Right ventricle myocardium superior (tissue), 1 donor: ENCODE results near the gene PNPLA3. TPM values are rescaled to one million over a fixed set of nuclear protein-coding genes. Genes with fewer than 3 reads are reported as not detected.
A peak's percentile ranks its signal among the peaks of the same experiment; 100 is the strongest.

Source experiments
- ATAC-seq: fragments of 200-7000 bp; cut with Tn5 transposase; one replicate; pipeline ENCODE4 v1.9.1; 2020; ENCODE audit warnings: mild to moderate bottlenecking; ENCODE audit not compliant: poor library complexity
- DNase-seq: peaks from one replicate; pipeline ENCODE4 v3.0.0-alpha.2; 2020
- intact Hi-C: fragments of 100-400 bp; cut with DNase I; formaldehyde crosslinking; loops from one replicate; pipeline ENCODE4 v1.11.2; 2022
- long read RNA-seq: library from polyadenylated mRNA; unstranded; transcript quantifications from one replicate; pipeline ENCODE4 v2.0.0, GENCODE V29; 2021
- total RNA-seq: library from RNA; stranded (reverse); fragmentation: NEBNext Ultra II Directional; extraction: Animal tissue kit (Norgen Biotek cat#: 25700); gene quantifications from one replicate; pipeline ENCODE4 v1.2.1, GENCODE V29; 2021
- donor health status: DM: no; HTN: yes; CAD: no; lungs with severe emphysema.

The PNPLA3 gene, protein sequence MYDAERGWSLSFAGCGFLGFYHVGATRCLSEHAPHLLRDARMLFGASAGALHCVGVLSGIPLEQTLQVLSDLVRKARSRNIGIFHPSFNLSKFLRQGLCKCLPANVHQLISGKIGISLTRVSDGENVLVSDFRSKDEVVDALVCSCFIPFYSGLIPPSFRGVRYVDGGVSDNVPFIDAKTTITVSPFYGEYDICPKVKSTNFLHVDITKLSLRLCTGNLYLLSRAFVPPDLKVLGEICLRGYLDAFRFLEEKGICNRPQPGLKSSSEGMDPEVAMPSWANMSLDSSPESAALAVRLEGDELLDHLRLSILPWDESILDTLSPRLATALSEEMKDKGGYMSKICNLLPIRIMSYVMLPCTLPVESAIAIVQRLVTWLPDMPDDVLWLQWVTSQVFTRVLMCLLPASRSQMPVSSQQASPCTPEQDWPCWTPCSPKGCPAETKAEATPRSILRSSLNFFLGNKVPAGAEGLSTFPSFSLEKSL
- total RNA-seq = 0.22 TPM
- long read RNA-seq = 0 reads

DNA sequence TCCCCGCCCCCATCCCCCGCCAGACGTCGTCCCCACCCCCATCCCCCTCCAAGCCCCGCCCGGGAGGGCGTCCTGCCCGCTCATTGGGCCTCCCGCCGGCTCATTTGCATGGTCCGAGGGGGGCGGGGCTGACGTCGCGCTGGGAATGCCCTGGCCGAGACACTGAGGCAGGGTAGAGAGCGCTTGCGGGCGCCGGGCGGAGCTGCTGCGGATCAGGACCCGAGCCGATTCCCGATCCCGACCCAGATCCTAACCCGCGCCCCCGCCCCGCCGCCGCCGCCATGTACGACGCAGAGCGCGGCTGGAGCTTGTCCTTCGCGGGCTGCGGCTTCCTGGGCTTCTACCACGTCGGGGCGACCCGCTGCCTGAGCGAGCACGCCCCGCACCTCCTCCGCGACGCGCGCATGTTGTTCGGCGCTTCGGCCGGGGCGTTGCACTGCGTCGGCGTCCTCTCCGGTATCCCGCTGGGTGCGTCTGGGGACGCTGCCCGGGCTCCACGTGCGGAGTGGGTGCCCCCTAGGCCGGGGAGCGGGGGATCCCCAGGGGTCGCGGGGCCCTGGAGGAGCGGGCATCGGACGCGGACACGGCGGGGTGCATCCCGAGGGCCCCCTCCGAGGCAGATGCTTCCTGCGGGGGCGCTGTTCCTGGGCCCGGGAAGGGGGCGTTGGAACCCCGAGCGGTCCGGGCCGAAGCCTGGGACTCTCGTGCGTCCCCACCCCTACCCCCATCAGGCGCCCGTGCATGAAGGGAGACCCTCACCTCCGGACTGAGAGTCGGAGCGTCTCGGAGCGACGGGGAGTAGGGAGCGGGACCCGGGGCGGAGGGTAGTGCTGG is at the start of gene PNPLA3:
Gene PNPLA3 (plus strand): TSS at position 175 of the 834 bp plus-strand sequence. CDS start 107 bp downstream, at position 282.
- DNase-seq (peak; percentile 94), ATAC-seq (peak; percentile 98)
- intact Hi-C loops = no loop called here

DNA sequence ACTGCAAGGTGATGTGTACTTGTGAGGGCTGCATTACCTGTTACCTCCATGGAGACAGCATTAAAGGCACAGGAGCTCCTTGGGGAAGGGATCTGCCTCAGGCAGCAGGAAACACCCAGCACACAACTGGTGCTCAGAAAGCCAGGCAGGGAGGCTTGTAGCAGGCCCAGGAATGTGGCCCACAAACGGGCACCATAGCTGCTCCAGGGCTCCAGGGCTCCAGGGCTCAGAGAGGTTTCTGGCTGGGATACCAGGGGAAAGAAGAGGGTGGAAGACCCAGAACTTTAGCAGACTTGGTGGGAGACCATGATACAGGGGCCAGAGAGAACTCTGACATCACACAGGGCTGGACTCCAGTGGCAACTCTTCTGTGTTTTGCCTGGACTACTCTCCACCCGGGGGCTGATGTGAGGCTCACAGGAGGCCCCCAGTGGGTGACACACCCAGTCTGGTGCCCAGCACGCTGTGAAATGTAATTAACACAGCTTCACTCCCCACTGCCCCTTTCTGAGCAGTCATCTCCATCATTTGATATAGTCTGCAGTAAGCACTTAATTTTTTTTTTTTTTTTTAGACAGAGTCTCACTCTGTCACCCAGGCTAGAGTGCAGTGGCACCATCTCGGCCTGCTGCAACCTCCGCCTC is 46.6 kb upstream of the PNPLA3 start:
- intact Hi-C loops = loop anchor here (10.0 kb wide), 1 partner anchor 482 kb away; no protein-coding TSS in a partner anchor
- ATAC-seq (no peak), DNase-seq (no peak)

DNA sequence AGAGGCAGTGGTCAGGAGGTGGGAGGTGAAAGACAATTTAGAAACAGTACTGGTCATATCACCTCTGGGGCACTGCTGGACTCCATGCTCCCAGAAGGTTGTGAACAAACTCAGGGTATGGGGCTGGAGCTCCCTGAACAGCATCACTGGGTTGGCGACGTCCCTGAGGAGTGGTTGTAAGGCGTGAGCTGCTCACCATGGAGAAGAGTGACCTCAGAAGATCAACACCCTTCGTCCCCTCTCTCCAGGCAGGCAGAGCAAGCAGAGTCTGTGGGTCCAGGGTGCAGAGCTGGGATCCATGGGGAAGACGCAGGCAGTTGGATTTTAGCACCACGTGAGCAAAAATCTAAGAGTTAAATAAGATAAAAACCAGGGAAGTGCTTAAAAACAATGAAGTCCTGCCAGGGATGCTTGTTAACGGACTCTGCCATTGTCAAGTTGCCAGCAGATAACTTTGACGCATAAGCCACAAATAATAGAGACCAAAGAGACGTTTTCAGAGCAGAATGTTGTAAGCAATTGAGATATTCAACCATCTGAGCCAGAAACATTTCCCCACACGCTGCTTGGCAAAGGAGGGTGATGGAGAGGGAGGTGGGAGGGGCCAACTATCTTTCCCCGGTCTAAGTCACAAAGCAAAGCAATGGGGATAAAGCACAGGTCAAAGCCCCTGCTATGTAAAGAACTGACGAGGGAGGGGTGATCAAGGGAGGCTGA is 45.4 kb upstream of the PNPLA3 start:
- intact Hi-C loops = loop anchor here (10.0 kb wide), 1 partner anchor 483 kb away; no protein-coding TSS in a partner anchor
- no peak for DNase-seq
- no peak for ATAC-seq

DNA sequence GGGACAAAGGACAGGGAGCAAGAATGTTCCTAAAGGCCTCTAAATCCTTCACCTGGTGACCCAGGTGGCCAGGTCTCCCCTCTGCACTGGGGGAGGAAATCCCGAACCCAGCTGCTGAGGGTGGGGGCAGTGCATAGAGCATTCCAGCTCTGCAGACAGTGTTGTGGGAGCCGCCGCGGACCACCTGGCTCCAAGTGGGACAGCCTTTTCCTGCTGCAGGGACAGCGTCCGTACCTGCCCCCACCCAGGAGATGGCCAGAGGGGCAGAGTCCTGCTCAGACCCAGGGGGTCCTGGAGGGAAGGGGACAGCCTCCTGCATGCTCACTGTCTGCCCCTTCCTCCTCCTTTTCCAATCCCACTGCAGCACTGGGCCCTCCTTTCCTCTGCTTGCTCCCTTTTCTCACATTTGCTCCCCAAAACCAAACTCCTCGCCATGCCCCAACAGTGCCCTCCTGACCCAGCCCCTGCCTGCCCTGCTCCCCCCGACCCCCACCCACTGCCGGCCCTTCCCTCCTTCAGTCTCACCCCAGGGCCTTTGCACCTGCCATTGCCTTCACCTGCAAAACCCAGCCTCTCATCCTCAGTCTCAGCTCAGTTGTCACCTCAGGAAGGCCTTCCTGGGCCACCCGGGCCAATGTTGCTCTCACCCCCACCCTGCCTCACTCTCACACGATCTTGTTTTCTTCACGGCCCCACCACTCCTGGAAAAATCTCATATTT is 44.6 kb upstream of the PNPLA3 start:
- ATAC-seq = no peak
- no peak for DNase-seq
- intact Hi-C loops = loop anchor here (10.0 kb wide), 1 partner anchor 484 kb away; no protein-coding TSS in a partner anchor

DNA sequence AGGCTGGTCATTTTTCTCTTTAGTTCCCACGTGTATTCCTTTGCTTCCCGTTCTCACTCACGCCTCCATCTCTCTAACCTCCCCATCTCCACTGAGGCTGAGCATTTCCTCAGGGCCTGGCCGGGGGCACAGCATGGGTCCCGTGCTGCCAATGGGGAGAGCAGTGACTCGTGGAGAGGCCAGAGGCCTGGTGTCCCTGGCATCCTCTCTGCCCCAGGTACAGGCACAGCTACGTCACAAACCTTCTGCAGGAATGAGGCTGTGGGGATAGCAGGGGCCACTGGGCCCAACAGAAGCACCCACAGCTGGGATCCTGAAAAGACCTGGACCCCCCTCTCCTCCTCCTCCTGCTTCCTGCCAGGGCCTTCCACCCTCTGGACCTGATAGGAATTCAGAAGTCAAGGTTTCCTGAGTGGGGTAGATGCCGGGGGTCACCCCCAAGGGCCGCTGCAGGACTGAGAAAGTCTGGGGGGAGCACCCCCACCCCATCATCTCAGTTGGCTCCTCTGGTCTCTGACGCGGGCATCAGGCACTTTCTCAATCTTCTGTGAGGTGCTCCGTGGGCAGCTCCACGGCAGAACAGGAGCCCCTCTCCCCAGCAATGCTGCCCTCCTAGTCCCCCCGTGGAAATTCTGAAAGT is 43.6 kb upstream of the PNPLA3 start:
- intact Hi-C loops = loop anchor here (10.0 kb wide), 1 partner anchor 485 kb away; no protein-coding TSS in a partner anchor
- DNase-seq = no peak
- no peak for ATAC-seq

DNA sequence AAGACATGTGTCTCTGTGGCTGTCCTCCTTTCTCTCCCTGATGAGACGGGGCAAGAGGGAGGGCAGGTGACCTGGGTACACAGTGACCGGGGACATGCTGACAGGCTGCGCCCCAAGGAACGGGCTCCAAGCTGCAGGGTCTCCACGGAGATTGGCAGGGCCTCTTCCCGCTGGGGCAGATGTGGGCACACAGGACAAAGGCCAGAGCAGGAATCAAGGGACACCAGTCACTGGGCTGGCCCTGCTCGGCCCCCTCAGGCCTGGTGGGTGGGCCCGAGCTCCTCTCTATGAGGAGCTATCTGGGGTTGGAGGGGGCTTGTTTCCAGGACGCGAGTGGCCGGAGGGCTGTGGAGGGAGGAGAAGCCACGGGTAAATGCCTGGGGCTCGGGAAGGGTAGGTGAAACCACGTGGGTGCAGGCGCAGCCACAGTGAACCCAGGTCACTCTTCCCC is 43.0 kb upstream of the PNPLA3 start:
- ATAC-seq (no peak), DNase-seq (no peak)
- intact Hi-C loops = no loop called here

DNA sequence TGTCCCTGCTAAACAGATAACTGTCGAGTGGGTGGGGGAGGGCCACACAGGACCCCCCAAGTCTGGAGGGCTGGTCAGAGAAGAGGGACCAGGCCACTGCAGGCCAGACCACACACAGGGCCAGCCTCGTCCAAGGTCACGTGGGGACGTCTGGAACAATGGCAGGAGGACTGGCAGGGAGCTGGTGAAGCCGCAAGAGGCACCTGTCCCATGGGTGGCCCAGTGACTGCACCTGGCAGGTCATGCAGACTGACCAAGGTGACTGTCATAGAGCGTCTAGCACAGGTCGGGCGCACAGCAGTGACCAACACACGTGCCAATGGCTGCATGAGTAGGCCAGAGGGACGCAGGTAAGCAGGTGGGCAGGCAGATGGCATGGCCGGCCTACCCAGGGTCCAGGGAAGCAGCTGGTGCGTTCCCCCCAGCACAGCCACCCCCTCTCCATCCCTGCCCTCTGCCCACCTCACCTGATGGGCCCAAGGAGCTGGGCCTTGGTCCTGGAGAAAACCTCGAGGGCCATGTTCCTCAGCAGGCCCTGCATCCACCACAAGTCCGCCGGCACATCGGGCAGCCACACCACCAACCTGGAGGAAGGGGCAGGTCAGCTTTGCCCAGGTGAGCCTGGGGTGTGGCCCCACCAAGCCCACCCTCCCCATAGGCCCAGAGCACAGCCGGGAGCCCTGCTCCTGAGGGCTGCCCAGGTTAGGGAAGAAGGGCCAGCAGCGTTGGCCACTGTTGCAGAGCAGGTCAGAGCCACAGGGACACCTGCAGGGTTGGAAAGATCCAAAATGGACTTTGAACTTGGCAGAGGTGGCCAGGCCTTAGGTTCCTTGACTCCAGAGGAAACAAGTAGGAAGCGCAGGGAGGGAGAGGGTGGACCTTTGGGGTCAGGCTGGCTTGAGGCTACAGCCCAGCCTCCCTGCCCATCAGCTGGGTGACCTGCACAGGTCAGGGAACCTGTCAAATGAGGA is 42.2 kb upstream of the PNPLA3 start:
- intact Hi-C loops = no loop called here
- DNase-seq (no peak), ATAC-seq (no peak)

DNA sequence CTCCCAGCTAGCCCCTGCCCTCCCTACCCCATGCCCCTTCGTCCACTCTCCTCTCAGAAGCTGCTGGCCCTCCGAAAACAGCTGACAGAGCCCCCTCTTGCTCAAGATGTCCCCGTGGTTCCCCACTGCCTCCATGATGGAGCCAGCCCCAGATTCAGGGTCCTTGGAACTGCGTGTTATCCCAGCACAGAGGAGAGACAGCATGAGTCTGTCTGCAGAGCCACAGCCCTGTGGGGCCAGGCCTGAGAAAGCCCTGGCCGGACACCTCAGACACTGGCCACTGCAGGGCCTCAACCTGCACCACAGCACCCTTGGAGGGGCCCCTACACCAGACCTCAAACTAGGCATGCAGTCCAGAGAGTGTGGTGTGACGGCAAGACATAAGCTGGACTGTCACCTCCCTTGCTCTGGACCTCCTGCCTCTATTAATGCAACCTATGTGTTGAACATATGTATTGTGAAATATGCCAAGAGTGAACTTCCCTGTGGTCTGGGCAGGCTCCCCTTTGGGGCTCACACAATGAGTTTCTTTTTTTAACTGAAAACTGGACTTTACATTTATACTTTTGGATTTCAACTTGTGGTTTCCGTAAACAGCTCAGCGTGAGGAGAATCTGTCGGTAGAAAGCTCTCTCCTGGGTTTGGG is 41.4 kb upstream of the PNPLA3 start:
- intact Hi-C loops = no loop called here
- ATAC-seq = no peak

DNA sequence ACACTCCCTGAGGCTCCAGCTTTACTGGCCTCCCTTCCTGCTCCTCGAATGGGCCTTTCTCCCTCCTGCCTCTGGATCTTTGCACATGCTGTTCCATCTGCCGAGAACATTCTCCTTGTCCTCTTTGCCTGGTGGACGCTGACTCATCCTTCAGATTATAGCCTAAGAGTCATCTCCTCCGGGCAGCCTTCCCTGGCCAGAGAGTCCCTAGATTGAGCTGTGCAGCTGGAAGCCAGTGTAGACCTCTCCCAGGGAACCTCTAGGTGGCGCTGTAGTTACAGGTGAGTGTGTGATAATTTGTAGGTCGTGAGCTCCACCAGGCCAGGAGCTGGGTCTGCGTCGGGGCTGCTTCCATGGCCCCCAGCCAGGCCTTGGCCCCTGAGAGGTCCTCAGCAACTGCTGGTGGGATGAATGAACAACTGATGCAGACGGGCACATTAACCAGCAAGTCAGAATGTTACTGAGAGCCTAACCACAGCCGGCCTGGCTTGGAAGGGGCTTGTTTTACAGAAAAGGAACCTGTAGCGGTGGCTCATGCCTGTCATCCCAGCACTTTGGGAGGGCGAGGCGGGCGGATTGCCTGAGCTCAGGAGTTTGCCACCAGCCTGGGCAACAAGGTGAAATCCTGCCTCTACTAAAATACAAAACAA is 40.5 kb upstream of the PNPLA3 start:
- ATAC-seq = no peak
- intact Hi-C loops = no loop called here

More for the DNA sequence above, 41.4 kb upstream of the PNPLA3 start:
- DNase-seq = no peak

DNA sequence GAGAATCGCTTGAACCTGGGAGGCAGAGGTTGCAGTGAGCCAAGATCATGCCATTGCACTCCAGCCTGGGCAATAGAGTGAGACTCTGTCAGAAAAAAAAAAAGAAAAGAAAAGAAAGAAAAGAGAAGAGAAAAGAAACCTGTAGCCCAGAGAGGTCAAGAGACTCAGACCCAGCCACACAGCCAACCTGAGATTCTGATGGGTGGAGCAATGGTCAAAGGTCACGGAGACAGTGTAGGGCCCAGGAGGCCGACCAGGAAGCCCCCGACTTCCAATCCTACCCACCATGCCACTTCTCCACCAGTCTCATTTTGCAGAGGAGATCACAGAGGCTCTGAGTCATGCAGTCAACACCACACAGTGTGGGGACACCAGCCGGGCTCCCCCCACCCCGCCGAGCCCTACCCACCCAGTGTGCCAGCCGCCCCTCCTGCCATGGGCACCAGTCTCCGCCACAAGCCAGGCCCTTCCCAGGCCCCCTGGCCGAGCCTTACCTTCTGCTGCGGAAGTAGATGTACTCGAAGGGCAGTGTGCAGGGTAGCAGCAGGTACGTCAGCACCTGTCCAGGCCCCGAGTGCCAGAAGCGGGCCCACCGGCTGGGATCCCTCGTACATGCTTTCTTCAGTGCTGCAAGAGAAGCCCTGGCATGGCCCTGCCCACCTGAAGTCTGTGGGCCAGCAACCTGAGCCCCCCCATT is 39.7 kb upstream of the PNPLA3 start:
- intact Hi-C loops = no loop called here

More for the DNA sequence above, 40.5 kb upstream of the PNPLA3 start:
- DNase-seq = peak; percentile 22

DNA sequence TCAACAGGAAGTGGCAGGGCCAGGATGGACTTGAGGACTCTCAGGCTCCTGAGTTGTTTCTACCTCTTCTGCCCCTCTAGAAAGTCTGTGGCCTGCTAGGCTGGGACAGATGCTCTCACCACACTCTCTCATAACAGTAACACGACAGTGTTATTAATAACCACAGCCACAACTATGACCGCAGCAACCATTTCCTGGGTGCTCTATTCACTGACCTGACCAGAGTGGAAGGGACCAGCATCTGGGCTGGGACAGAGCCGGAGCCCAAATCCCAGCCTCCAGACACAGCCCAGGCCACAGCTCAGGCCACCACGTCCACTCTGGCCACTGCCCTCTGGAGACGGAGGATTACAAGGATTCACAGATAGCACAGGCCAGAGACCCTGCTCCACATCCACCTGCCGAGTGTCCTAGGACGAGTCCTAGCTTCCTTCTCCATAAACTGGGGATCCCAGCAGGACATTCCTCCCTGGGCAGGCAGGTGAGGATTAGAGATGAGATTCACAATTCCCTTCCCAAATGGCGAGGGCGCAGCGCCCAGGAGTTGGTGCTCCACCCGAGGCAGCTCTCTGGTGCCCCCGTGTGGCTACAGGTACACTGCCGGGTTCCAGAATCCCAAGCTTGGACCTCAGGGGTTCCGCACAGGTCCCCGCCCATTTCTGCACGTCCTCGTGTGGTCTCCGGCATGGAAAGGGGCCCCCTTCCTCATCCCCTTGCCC is 38.8 kb upstream of the PNPLA3 start:
- DNase-seq = peak; percentile 77
- peak; percentile 75 for ATAC-seq
- intact Hi-C loops = no loop called here

More for the DNA sequence above, 39.7 kb upstream of the PNPLA3 start:
- DNase-seq (no peak), ATAC-seq (no peak)

DNA sequence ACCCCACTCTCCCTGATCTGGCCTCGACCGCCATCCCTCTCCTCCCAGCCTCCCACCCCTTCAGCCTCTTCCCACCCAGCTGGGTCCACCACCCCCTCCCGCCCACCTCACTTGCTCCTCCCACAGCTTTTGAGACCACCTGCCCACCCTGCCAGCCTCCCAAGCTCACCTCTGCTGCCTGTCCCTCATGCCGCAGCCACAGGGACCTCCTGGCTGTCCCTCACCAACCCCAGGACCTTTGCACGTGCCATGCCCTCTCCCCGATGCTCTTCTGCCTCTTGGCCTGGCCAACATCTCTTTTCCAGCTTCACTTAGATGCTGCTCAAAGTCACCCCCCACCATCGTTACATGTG is 38.3 kb upstream of the PNPLA3 start:
- intact Hi-C loops = no loop called here
- ATAC-seq (no peak), DNase-seq (no peak)

DNA sequence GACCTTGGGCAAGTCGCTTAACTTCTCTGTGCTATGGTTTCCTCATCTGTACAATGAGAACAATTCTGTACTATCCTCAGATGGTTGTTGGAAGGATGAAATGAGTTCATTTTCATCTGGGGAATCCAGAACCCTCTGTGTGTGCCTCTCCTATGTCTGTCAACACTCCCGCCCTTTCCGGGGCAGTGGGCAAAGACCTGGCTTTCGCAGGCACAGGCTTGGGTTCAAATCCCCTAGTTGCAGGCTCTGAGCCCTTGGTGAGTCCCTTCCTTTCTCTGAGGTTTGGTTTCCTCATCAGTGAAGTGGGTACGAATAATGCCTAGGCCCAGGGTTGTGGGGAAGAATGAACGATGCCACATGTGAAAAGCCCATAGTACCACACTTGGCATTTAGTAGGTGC is 37.8 kb upstream of the PNPLA3 start:
- ATAC-seq = no peak
- intact Hi-C loops = no loop called here
- DNase-seq = no peak

DNA sequence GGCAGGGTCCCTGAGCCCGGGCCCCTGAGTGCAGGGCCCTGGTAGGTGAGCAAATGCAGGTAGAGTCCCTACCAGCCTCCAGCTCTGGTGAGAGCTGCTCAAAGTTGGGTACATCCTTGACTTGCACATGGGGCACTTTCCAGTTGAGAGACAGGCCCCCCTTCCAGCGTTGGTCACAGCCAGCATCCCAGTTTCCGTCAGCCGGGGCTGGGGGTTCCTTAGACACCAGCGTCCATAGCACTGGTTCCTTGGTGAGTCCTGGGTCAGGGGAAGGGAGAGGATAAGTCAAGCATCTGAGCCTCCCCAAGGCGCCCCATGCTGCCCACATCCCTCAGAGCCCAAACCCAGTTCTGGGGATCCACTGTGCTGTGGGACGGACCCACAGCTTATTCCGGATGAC is 37.4 kb upstream of the PNPLA3 start:
- DNase-seq = no peak
- intact Hi-C loops = no loop called here
- ATAC-seq = no peak
